PC-9 (cell line): ENCODE data around the gene ARHGAP42. TPM values are rescaled to one million over a fixed set of nuclear protein-coding genes. Genes with fewer than 3 reads are reported as not detected.

Experiments used
- BruUV-seq: library from RNA; stranded (reverse); fragments of 400-500 nt; replicated peaks from 2 replicates; lab custom pipeline; 2021; lab: Mats Ljungman, UMichigan
- CTCF ChIA-PET: fragments of 300-600 bp; sonication (Branson Sonifier 250); formaldehyde crosslinking; loops from one replicate; lab custom pipeline; 2022; ENCODE audit warnings: antibody characterized with exemption; lab: Charles Lee
- POLR2A ChIA-PET: fragments of 300-600 bp; sonication (Branson Sonifier 250); formaldehyde crosslinking; loops from one replicate; lab custom pipeline; 2022; ENCODE audit warnings: antibody characterized with exemption; ENCODE audit not compliant: unreplicated experiment; lab: Charles Lee
- DNase-seq, 2 experiments: peaks; one replicate each; pipeline versions ENCODE4 v3.0.0 to v3.0.0-alpha.2; 2015 to 2022; ENCODE audit warnings: mixed read lengths in 1 of 2
- H2AFZ ChIP-seq: fragments of 200-600 bp; sonication (generic); 2 replicates; pipeline ENCODE4 v1.8.1; 2017; ENCODE audit warnings: antibody characterized with exemption
- H3F3A ChIP-seq: fragments of 200-600 bp; sonication (generic); 2 replicates; pipeline ENCODE4 v1.8.1; 2017; ENCODE audit warnings: antibody characterized with exemption, mild to moderate bottlenecking, low read depth; ENCODE audit not compliant: insufficient read depth
- H3K27ac ChIP-seq: fragments of 200-600 bp; sonication (generic); 2 replicates; pipeline ENCODE4 v1.6.1; 2016; ENCODE audit warnings: mixed run types
- H3K27me3 ChIP-seq: fragments of 200-600 bp; sonication (generic); 2 replicates; pipeline ENCODE4 v1.6.1; 2016; ENCODE audit warnings: low read depth, mixed run types; ENCODE audit not compliant: insufficient read depth
- H3K36me3 ChIP-seq: fragments of 200-600 bp; sonication (generic); 2 replicates; pipeline ENCODE4 v1.6.1; 2016; ENCODE audit warnings: low read depth, mixed run types
- H3K4me1 ChIP-seq: fragments of 200-600 bp; sonication (generic); replicated peaks from 2 replicates; pipeline ENCODE4 v1.6.1; 2016; ENCODE audit warnings: mixed run types; ENCODE audit not compliant: insufficient read depth
- H3K4me2 ChIP-seq: fragments of 200-600 bp; sonication (generic); 2 replicates; pipeline ENCODE4 v1.6.1; 2017; ENCODE audit warnings: mixed run types
- H3K4me3 ChIP-seq: fragments of 200-600 bp; sonication (generic); 2 replicates; pipeline ENCODE4 v1.6.1; 2016; ENCODE audit warnings: mixed run types
- H3K79me2 ChIP-seq: fragments of 200-600 bp; sonication (generic); 2 replicates; pipeline ENCODE4 v1.6.1; 2017; ENCODE audit warnings: low read depth, mixed run types
- H3K9me2 ChIP-seq: fragments of 200-600 bp; sonication (generic); 2 replicates; pipeline ENCODE4 v1.8.1; 2017; ENCODE audit warnings: mild to moderate bottlenecking; ENCODE audit not compliant: insufficient read depth
- H3K9me3 ChIP-seq: fragments of 200-600 bp; sonication (generic); 2 replicates; pipeline ENCODE4 v1.8.1; 2016; ENCODE audit warnings: low read depth; ENCODE audit not compliant: insufficient read depth
- H4K20me1 ChIP-seq: fragments of 200-600 bp; sonication (generic); 2 replicates; pipeline ENCODE4 v1.8.1; 2017; ENCODE audit not compliant: insufficient read depth
- CTCF ChIP-seq: fragments of 200-600 bp; sonication (generic); conservative IDR thresholded peaks from 2 replicates; pipeline ENCODE4 v1.6.1; 2017; ENCODE audit warnings: mixed run types, antibody characterized with exemption, mild to moderate bottlenecking, moderate library complexity
- EZH2 ChIP-seq: fragments of 200-600 bp; sonication (generic); IDR thresholded peaks from 2 replicates; pipeline ENCODE4 v1.8.0; 2017; ENCODE audit warnings: antibody characterized with exemption, low read depth
- intact Hi-C: fragments of 100-400 bp; cut with micrococcal nuclease; formaldehyde crosslinking; loops from one replicate; pipeline ENCODE4 v1.10.0; 2022; ENCODE audit not compliant: unreplicated experiment
- total RNA-seq: library from RNA; stranded (reverse); gene quantifications from 2 replicates; pipeline ENCODE4 v1.2.3, GENCODE V29; 2021

Gene ARHGAP42
- total RNA-seq, 1 experiment from 2014 or later, result 12.8 TPM

GRCh38 chr11:100687630-100688395, 725 bp downstream of the ARHGAP42 start:
- Histone ChIP-seq H3K27me3 (no peaks in the 10 kb centered on the region), H3K79me2 (peaks cover 31% of the 10 kb centered on the region), H3K36me3 (no peaks in the 10 kb centered on the region), H4K20me1 (no peaks in the 10 kb centered on the region), H3K27ac (peak overlapping the region; percentile 57), H2AFZ (peak overlapping the region; percentile 91), H3K4me2 (peak overlapping the region; percentile 84), H3K4me1 (peaks cover 63% of the 10 kb centered on the region), H3F3A (peaks cover 41% of the 10 kb centered on the region), H3K9me3 (no peaks in the 10 kb centered on the region), H3K9me2 (no peaks in the 10 kb centered on the region), H3K4me3 (peak overlapping the region; percentile 88)
- intact Hi-C loops, result loop anchor here (1.0 kb wide), 3 partner anchors 65 to 173 kb away; no protein-coding TSS in a partner anchor
- POLR2A ChIA-PET, result interaction anchor here (0.5 to 2.2 kb wide), 9 partner anchors 11 to 1423 kb away, joined by 3 to 14 read pairs (median 3); no protein-coding TSS in a partner anchor
- no TSS peak for BruUV-seq
- TF ChIP-seq EZH2, result no peak
- TF ChIP-seq CTCF, result peak; percentile 80
- DNase-seq, result peak; percentile 62 to 83
- CTCF ChIA-PET, result interaction anchor here (0.6 to 1.0 kb wide), 4 partner anchors 9 to 140 kb away, joined by 3 to 8 read pairs (median 6); no protein-coding TSS in a partner anchor

GRCh38 chr11:100689141-100689540, 2.1 kb downstream of the ARHGAP42 start:
- CTCF ChIA-PET, result interaction anchor here (1.0 kb wide), 1 partner anchor 88 kb away, joined by 4 read pairs; no protein-coding TSS in a partner anchor
- Histone ChIP-seq H3K4me1 (peaks cover 65% of the 10 kb centered on the region), H4K20me1 (no peaks in the 10 kb centered on the region), H3K9me3 (no peaks in the 10 kb centered on the region), H3K36me3 (no peaks in the 10 kb centered on the region), H3K27me3 (no peaks in the 10 kb centered on the region), H3K27ac (no peak overlapping the region), H3F3A (peaks cover 44% of the 10 kb centered on the region), H3K79me2 (peaks cover 41% of the 10 kb centered on the region), H3K4me2 (peak overlapping the region; percentile 84), H2AFZ (no peak overlapping the region), H3K4me3 (peak overlapping the region; percentile 41), H3K9me2 (no peaks in the 10 kb centered on the region)
- POLR2A ChIA-PET, result interaction anchor here (0.7 to 2.2 kb wide), 3 partner anchors 30 to 86 kb away, joined by 3 to 13 read pairs (median 13); no protein-coding TSS in a partner anchor
- TF ChIP-seq EZH2, result no peak
- no peak for TF ChIP-seq CTCF
- DNase-seq, result no peak
- no TSS peak for BruUV-seq
- intact Hi-C loops, result no loop called here

GRCh38 chr11:100691896-100692653, 5.0 kb downstream of the ARHGAP42 start:
- ChIA-PET POLR2A (interaction anchor here (0.5 to 0.8 kb wide), 7 partner anchors 12 to 1999 kb away, joined by 3 to 19 read pairs (median 6); no protein-coding TSS in a partner anchor), CTCF (interaction anchor here (0.6 to 1.0 kb wide), 3 partner anchors 20 to 236 kb away, joined by 3 to 4 read pairs (median 3); no protein-coding TSS in a partner anchor)
- Histone ChIP-seq H3K27me3 (no peaks in the 10 kb centered on the region), H3K4me3 (no peak overlapping the region), H3K4me1 (peaks cover 50% of the 10 kb centered on the region), H4K20me1 (no peaks in the 10 kb centered on the region), H3K4me2 (peak overlapping the region; percentile 52), H2AFZ (no peak overlapping the region), H3F3A (peaks cover 21% of the 10 kb centered on the region), H3K9me2 (no peaks in the 10 kb centered on the region), H3K9me3 (no peaks in the 10 kb centered on the region), H3K36me3 (no peaks in the 10 kb centered on the region), H3K79me2 (peaks cover 57% of the 10 kb centered on the region), H3K27ac (peak overlapping the region; percentile 75)
- no TSS peak for BruUV-seq
- TF ChIP-seq CTCF, result no peak
- TF ChIP-seq EZH2, result no peak
- intact Hi-C loops, result loop anchor here (1.0 to 2.0 kb wide), 3 partner anchors 27 to 84 kb away; no protein-coding TSS in a partner anchor
- peak; percentile 17 to 88 for DNase-seq
